Activated CD8-positive, alpha-beta memory T cell treated with anti-CD3 and anti-CD28 coated beads for 48 hours (primary cell): ENCODE measurements around the gene MTHFD1L.

ENCODE experiments used
- DNase-seq, 3 experiments: peaks; one replicate each; pipeline ENCODE4 v3.0.0-alpha.2; 2020; ENCODE audit warnings: low read depth in 2 of 3, low spot score in 2 of 3

MTHFD1L gene

GRCh38 chr6:150866147-150866990 lies 867 bp downstream of the MTHFD1L start:
- peak; percentile 49 to 71 (median 51) for DNase-seq

DNA sequence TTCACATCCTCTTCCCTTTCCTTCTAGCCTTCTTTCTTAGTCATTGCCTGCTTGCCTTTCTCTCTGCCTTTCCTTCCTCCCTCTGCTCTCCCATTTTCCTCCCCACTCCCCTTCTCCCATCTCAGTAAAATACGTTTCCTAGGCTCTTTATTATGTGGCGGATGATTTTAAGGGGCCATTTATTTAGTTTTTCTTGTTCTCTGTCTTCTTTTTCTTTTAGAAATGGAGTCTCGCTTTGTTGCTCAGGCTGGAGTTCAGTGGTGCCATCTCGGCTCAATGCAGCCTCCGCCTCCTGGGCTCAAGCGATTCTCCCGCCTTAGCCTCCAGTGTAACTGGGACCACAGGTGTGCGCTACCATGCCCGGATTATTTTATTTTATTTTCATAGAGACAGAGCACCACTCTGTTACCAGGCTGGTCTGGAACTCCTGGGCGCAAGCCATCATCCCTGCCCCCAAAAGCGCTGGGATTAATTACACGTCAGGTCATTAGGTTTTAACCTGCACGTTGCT lies 1.5 kb downstream of the MTHFD1L start:
- DNase-seq = no peak

- no peak for DNase-seq
Measured at GRCh38 chr6:150868759-150869158, 3.3 kb downstream of the MTHFD1L start.

DNA sequence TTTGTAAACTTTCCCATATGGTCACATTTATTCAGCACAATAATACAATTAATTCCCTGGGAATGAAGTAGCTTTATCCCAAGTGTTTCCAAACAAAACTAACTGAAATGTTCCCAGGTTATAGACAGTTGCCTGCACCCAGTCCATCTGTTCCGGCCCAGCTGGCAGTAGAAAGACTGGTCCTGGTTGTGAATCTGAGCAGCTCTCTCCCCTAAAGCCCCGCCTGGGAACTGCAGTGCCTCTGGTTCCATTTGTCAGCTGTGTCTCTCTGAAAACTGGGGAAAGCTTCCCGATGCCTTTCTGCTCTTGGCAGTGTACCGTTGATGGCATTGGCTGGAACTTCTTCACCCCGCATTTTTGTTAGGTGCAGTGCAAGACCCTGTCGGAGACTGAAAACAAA lies 8.7 kb downstream of the MTHFD1L start:
- no peak for DNase-seq

- no peak for DNase-seq
Measured at GRCh38 chr6:150875841-150876240, 10.3 kb downstream of the MTHFD1L start.

- no peak for DNase-seq
Measured at GRCh38 chr6:150876598-150876997, 11.1 kb downstream of the MTHFD1L start.

DNA sequence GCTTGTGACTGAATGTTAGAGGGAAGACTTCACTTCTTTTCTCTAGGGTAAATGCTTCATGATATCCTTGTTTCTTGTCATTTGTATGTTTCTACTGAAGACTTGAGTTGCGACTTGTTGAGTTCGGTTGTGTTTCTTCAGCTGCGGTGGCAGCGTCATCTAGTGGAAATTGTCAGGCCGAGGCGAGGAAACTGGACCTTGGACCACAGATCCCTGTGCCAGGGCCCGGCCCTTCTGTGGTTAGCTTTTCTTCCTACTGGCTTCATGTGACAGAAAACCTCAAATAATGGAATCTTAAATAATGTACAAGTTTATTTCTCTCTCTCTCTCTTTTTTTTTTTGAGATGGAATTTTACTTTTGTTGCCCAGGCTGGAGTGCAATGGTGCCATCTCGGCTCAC lies 12.4 kb downstream of the MTHFD1L start:
- DNase-seq = no peak

GRCh38 chr6:150878347-150879213 lies 13.1 kb downstream of the MTHFD1L start:
- no peak for DNase-seq

GRCh38 chr6:150880336-150880735 lies 14.8 kb downstream of the MTHFD1L start:
- no peak for DNase-seq

DNA sequence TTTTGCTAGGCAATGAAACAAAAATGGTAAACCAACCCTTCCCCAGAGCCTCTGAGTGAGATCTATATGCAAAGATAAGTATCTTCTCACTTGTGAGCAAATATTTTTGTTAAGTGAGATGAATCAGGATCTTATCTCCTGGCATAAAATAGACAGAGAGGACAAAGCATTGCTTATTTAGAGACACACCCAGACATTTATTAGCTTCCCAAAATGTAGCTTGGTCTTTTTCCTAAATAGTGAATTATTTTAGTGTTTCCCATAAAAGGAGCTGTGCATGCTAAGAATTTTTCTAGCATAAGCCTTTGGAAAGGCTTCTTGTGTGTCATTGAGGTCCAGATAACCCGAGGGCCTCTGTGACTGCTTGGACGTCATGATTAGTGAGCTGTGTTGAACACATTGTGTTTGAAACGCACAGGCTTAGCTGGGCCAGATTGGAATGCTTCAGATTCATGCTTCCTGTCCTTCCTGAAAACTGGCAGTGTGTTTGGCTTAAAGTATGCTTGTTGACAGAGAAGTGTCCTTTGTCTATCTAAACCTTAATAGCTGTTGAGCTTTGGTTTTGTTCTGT lies 16.5 kb downstream of the MTHFD1L start:
- DNase-seq = no peak

- DNase-seq = no peak
Measured at GRCh38 chr6:150883521-150883920, 18.0 kb downstream of the MTHFD1L start.

DNA sequence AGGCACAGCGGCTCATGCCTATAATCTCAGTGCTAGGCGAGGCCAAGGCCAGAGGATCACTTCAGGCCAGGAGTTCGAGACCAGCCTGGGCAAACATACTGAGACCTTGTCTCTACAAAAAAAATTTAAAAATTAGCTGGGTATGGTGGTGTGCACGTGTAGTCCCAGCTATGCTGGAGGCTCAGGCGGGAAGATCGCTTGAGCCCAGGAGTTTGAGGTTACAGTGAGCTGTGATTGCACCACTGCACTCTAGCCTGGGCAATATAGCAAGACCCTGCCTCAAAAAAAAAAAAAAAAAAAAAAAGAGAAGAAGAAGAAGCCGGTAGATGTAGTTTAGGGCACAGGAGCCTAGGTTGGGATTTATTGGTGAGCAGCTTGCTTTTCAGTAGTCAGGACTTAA lies 20.7 kb downstream of the MTHFD1L start:
- DNase-seq = no peak

DNA sequence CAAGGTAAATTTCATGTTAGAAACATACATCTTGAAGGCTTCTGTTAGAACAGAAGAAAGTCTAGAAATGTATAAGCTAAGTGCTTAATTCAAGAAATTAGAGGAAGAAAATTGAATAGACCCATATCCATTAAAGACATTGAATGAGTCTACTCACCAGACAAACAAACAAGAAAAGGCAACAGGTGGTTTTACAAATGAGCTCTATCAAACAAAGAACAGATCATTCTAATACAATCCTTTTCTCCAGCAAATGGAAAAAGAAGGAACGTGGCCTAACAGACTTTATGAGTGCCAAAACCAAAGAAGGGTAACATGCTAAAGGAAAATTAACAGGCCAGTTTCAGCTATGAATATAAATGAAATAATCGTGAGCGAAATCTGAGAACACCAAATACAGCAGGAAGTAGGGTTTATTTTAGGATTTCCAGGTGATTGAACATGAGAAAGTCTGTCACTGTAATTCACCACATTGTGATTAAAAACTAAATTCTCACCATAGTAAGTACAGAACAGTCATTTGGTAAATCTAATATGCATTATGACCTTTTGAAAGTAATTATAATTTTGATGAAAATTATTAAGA lies 22.6 kb downstream of the MTHFD1L start:
- DNase-seq = no peak

DNA sequence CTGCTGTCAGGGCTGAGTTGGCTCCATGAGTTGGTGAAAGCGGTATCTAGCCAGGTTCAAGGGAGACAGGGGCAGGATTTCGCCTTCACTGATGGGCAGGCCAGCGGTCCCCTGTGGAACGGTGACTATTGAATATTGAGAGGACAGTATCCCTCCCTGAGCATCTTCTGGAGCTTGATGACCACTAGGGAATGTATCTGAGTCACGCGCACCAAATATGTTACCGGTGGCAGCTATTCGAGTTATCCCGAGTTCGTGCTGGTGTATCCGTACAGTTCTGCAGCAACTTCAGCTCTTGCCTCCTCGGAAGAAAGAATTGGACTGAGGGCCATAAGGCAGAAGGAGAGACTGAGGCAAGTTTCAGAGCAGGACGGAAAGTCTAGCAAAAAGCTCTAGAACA lies 24.8 kb downstream of the MTHFD1L start:
- DNase-seq = no peak

GRCh38 chr6:150891888-150892485 lies 26.5 kb downstream of the MTHFD1L start:
- peak in 1 of 3 experiments; percentile 17 for DNase-seq

GRCh38 chr6:150894191-150894744 lies 28.8 kb downstream of the MTHFD1L start:
- no peak for DNase-seq

- no peak for DNase-seq
Measured at GRCh38 chr6:150894935-150895552, 29.5 kb downstream of the MTHFD1L start.

- DNase-seq = no peak
Measured at GRCh38 chr6:150895928-150896632, 30.6 kb downstream of the MTHFD1L start.

- DNase-seq = no peak
Measured at GRCh38 chr6:150897400-150897943, 32.0 kb downstream of the MTHFD1L start.
